Measurements from ENCODE around the gene CNOT4.
"Not testable (repeated sequence)": the region's sequence is repeated elsewhere in the genome, so short reads cannot be mapped to it uniquely, and the experiment has no call there.

CNOT4 gene

DNA sequence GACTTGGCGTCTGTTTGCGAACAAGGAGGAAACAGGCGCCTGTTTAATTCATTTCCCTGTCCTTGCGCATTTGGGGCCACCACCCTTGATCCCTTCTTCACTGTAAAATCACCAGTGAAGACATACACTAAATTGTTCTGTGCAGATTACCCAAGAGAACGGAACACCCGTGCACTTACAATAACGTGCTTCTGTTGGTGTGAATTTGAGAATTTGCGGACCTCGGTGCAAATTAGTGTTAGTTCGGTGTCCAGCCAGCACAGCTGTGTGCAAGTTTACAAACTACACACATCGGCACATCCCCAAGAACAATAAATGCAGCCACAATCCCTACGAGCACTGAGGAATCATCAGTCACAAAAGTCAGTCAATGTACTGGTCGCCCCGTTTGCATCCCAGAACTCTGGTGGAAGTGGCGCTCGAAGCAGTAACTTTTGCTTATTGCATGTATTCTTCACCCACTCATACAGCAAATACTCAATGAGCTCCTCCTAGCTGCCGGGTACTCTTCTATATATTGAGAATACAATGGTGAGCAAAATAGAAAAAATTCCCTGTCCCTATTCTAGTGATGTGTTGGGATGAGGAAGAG is 786 bp upstream of the CNOT4 start:
- DNase-seq: no peak

DNA sequence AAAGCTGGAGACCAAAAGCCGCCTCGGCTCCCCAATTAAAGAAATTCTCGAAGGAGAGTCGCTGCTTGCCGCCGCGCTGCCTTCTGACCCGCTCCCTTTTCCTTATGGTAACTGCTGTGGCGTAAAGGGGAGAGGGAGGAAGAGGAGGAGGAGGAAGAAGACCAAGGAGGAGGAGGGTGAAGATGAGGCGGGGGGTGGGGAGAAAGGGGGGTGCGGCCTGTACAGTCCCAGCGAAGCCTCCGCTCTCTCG is 388 bp downstream of the CNOT4 start:
- no peak for DNase-seq

DNA sequence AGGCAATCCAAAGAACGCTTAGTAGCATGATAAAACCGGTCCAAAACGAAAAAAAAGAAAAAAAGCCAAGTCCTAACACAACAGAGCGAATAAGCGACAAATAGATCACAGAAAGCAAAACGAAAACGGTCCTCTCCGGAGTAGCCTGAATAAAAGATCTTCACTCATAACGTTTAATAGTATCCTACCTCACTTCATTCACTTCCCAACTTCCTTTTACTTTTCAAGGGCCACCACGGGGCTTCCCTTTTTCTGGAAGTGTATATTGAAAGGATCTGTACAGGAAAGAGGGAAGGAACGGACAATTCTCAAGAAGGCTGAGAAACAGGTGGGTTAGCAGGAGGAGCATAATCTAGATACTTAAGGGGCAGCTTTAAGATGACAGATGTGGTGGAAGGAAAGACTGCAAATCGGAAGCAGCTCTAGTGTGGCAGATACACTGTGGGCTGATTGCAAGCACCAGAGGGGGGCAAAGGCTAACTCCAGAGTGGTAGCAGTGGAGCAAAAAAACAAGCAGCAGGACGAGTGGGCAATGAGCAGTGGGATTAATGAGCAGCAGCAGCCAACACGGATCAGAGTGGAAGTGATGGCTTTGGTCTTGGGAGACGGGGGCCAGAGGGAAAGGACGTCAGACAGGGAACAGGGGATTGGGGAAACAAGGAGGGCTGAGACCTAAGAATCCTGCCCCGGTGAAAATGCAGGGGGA is 866 bp downstream of the CNOT4 start:
- no peak for DNase-seq

DNA sequence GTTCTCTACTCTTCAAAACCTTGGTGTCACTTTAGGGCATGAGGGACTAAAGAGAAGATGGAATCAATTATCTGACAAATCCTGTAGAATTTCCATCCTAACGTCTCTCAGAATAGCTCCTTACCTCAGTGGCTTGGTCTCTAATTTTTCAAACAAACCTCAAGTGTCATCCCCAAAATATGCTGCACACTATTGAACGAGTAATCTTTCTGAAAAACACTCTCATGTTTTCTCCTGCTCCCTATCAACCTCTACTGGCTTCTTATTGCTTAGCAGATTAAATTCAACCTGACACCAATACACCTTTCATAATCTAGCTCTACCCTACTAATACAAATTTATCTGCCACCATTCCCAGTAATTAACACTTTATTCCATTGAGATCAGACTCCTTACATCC is 8.5 kb downstream of the CNOT4 start:
- DNase-seq: no peak

DNA sequence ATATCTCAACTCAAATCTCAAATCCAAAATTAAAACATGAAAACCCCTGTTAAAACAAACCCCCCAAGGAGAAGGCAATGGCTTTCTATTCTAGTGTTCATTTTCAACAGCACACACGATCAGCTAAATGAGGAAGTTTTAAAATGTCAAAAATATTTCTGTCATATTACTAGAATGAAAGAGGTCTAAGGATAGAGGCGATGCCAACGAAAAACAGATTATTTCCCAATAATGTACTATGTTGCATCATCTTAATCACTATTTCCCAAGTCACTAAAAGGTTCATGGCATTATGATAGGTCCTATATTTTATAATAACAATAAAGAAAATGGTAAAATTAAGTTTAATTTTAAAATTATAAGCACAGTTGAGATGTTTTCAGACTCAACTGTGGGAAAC is 10.1 kb downstream of the CNOT4 start:
- DNase-seq: no peak

DNA sequence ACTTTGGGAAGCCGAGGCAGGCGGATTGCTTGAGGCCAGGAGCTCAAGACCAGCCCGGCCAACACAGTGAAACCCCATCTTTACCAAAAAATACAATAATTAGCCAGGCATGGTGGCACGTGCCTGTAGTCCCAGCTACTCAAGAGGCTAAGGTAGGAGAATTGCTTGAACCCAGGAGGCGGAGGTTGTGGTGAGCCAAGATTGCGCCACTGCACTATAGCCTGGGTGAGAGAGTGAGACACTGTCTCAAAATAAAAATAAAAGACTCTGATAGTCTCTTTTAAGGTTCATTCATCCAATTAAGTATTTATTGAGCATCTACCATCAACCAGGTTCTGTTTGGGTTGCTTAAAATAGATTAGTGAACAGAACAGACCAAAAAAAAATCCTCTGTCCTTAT is 12.7 kb downstream of the CNOT4 start:
- not testable (repeated sequence) for DNase-seq

DNA sequence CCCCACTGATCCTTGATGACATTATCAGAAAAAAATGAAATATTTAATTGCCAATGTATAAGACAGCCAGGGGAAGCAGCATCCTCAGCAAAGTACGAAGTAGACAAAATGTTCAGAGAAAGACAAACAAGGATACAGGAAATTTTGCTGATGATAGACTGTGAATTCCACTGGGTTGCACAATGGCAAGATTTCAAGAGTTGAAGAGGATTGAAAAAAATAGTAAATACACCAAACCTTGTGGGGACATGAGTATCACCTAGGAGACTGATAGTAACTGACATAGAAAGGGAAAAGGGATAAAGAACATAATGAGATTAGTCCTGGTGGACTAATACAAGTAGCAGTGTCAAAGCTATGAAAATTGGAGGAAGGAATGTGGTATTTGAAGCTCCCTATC is 16.5 kb downstream of the CNOT4 start:
- no peak for DNase-seq

DNA sequence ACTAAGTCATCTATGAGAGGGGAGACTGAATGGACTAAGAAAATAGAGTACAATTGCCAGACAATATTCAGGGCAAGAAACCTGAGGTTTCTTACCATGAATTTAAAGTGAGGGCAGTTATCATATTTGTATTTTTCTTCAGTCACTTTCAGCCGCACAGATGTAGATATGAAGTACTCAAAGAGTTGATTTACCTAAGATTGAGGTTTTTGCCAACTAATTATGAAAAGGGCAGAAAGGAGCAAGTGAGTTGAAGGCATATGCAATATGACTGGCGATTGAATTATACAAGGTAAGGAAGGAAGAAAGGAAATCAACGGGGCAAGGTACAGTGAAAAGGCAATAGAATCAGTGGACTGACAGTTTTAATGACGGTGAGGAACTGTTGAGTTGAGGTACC is 17.8 kb downstream of the CNOT4 start:
- DNase-seq: no peak

DNA sequence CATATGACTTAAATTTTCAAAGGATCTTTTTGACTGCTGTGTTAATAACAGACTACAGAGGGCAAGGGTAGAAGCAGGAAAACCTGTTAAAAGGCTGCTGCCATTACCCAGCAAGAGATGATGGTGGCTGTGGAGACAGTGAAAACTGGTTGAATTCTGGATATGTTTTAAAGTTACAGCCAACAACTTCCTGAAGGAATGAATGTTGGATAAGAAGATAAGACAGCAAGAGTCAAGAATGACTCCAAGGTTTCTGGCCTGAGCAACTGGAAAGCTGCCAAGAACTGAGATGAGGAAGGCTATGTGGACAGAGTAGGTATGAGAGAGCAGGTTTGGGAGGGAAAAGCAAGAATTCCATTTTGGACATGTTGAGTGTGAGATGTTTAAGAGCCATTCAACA is 19.1 kb downstream of the CNOT4 start:
- DNase-seq: no peak

DNA sequence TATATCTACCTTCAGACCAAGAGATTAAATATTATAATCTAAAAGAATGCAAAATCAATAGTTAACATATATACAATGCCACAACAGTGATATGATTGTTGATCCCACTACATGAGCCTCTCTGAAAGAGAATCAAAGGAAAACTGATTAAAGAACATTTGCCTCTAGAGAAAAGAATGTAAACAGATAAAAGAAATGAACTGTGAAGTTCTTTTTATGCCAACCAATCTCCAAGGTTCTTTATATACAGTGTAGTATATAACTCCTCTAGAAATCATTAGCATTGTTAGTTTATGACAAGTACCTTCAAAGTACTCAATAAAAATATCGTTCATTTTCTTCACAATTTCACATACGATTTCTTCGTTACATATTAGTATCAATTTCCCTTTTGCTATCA is 20.1 kb downstream of the CNOT4 start:
- no peak for DNase-seq

DNA sequence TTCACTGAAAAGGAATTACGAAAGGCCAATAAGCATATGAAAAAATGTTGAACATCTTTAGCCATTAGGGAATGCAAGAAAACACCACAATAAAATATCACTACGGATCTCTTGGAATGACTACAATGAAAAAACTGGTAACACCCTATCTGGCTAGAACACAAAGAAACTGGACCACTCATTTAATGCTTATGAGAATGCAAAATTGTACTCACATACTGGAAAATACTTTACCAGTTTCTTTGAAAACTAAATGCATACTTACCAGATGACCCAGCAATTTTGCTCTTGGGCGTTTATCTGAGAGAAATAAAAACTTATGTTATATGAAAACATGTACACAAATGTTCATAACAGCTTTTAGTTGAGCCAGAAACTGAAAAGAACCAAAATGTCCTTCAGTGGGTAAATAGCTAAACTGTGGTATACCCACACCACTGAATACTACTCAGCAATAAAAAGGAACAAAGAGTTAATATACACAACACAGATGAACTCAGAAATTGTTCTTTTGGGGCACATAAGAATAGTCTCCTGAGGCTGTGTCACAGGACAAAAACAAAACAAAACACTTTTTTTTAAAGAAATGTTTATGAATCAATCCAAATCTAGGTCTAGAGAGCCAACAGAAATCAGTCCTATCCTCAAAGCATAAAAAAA is 23.5 kb downstream of the CNOT4 start:
- DNase-seq: no peak

DNA sequence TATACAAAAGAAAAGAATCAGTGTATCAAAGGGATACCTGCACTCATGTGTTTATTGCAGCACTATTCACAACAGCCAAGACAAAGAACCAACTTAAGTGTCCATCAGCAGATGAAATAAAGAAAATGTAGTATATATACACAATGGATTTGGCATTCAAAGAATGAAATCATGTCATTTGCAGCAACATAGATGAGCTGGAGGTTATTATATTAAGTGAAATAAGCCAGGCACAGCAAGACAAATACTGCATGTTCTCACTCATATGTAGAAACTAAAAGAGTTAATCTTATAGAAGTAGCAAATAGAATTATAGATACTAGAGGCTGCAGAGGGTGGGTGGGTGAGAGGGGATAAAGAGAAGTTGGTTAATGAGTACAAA is 28.3 kb downstream of the CNOT4 start:
- DNase-seq: no peak

DNA sequence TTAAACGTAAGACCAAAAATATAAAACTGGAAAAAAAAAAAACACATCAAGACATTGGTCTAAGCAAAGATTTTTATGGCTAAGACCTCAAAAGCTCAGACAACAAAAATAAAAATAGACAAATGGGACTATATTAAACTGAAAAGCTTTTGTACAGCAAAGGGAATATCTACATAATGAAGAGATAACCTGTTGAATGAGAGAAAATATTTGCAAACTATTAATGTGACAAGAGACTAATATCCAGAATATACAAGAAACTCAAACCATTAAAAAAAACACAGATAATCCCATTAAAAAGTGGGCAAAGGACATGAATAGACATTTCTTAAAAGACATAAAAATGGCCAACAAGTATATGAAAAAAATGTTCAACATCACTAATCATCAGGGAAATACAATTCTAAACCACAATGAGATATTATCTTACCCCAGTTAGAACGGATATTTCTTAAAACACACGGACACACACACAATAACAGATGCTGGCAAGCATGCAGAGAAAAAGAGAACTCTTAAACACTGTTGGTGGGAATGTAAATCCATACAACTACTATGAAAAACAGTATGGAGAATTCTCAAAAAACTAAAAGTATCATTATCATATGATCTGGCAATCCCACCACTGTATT is 28.8 kb downstream of the CNOT4 start:
- no peak for DNase-seq

DNA sequence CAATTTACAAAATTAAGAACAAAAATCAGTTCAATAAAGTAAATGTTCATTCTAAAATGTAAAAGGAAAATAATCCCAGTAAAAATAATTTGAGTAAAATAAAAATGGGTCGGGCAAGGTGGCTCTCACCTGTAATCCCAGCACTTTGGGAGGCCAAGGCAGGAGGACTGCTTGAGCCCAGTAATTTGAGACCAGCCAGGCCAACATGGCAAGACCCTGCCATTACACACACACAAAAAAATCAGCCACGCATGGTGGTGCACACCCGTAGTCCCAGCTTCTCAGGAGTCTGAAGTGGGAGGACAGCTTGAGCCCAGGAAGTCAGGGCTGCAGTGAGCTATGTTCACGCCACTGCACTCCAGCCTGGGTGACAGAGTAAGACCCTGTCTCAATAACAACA is 34.4 kb downstream of the CNOT4 start:
- DNase-seq: no peak

DNA sequence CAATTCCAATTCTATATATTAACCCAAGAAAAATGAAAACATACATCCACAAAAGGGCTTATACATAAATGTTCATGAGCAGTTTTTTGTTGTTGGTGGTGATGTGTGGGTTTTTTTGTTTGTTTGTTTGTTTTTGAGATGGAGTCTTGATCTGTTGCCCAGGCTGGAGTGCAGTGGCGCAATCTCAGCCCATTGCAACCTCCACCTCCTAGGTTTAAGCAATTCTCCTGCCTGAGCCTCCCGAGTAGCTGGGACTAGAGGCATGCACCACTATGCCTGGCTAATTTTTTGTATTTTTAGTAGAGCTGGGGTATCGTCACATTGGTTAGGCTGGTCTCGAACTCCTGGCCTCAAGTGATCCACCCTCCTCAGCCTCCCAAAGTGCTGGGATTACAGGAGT is 40.2 kb downstream of the CNOT4 start:
- not testable (repeated sequence) for DNase-seq

DNA sequence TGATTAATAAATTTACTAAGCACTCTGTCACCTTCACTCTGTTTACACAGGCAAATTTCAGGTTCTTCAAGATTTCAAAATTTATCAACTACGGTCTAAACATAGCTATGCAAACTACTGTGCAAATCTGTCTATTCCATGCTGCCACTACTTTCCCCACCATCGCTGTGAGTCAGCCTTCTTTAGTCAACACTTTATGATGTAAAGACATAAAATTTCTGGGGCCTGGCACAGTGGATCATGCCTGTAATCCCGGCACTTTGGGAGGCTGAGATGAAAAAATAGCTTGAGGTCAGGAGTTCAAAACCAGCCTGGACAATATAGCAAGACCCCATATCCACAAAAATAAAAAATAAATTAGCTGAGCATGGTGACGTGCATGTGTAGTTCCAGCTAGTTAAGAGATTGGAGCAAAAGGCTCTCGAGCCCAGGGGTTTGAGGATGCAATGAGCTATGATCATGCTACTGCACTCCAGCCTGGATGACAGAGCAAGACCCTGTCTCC is 42.6 kb downstream of the CNOT4 start:
- no peak for DNase-seq

DNA sequence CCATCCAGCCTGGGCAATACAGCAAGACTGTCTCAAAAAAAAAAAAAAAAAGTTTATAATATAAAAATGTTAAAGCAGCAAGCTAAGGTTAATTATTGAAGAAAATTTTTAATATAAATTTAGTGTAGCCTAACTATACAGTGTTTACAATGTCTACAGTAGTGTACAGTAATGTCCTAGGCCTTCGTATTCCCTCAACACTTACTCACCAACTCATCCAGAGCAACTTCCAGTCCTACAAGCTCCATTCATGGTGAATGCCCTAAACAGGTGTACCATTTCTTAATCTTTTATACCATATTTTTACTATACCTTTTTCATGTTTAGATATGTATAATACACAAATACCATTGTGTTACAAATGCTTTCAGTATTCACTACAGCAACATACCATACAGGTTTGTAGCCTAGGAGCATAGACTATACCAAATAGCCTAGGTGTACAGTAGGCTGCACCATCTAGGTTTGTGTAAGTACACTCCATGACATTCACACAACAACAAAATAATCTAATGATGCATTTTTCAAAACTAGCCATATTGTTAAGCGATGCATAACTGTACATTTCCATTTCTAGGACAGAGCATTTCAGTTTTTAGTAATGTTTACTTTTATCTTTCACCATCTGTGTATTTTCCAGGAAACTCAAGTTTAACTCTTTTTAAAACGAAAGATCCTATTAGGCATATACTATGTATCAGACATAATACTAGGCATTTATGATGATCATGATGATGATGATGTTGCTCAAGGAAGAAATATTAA is 43.3 kb downstream of the CNOT4 start:
- no peak for DNase-seq

DNA sequence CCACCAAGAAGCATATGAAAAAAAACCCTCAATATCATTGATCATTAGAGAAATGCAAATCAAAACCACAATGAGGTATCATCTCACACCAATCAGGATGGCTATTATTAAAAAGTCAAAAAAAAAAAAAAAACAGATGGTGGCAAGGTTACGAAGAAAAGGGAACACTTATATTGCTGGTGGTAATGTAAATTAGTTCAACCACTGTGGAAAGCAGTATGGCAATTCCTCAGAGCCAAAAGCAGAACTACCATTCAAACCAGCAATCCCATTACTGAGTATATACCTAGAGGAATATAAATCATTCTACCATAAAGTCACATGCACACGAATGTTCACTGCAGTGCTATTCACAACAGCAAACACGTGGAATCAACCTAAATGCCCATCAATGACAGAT is 46.0 kb downstream of the CNOT4 start:
- no peak for DNase-seq

DNA sequence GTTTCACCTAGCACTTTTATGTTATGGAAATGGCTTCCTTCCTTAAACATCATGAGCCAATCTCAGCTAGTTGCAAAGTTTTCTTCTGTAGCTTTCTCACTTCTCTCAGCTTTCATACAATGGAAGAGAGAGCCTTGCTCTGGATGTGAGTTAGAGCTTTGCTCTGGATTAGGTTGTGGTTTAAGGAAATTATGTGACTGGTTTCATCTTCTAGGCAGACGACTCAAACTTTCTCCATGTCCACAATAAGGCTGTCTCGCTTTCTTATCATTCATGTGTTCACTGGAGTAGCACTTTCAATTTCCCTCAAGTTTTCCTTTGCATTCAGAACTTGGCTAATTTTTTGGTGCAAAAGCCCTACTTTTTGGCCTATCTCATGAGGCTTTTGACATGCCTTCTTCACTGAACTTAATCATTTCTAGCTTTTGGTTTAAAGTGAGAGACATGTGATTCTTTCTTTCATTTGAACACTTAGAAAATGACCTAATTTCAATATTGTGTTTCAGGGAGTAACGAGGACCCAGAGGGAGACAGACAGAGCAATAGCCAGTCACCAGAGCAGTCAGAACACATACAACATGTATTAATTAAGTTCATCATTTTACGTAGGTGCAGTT is 49.8 kb downstream of the CNOT4 start:
- DNase-seq: no peak

DNA sequence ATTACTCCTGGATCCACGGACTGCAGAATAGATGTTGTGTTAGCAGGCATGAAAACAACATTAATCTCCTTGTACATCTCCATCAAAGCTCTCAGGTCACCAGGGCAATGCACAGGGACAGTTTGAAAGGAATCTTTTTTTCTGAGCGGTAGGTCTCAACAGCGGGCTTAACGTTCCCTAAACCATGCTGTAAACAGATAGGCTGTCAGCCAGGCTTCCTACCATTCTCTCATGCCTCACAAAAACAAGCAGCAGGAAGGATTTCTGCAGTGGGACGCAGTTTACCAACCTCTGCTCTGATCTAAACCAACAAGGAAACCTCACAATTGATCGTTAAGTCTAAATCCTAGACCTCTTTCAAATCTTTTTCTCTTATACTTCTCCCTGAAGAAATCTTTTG is 50.8 kb downstream of the CNOT4 start:
- DNase-seq: no peak

DNA sequence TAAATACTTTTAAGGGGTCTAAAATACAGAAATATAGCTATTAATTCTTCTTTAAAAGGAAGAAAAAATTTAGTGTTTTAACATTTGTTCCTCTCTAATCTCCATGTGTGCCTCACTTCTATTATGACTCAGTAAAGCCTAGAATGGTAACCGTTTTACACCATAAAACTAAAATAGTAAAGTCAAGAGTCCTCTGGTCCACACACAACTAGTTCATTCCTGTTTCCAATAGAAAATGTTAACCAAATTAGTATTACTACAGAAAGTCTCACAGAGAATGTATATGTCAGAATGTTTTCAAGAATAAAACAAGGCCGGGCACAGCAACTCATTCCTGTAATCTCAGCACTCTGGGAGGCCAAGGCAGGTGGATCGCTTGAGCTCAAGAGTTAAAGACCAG is 55.8 kb downstream of the CNOT4 start:
- DNase-seq: no peak

DNA sequence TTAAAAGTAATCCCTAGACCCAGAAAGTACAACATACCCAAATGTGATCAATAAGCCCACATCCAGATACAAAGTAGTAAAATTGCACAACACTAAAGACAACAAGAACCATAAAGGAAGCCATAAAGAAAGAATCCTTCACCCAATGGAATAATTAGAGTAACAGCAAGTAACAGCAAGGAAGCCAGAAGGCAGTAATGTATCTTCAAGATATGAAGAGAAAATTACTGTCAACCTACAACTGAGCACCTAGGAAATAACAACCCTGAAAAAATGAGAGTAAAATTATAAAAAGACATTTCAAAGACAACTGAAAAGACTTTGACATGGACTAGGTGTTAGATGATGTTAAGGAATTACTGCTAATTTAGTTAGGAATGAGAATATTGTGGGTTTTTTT is 60.5 kb downstream of the CNOT4 start:
- DNase-seq: no peak

DNA sequence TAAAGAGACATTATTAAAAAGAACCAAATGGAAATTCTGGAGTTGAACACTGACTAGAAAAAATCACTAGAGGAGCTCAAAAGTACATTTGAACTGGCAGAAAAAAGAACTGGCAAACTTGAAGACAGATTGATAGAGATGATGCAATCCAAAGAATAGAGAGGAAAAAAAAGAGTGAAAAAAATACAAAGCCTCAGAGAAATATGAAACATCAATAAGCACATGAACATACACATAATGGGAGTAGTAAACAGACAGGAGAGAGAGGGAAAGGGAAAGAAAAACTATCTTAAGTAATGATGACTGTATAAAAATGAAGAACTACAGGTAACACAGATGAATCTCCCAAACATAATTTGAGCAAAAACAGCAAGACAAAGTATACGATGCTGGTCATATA is 61.1 kb downstream of the CNOT4 start:
- DNase-seq: no peak

All from NCI-H1694 (cell line).